ENCODE results near the gene ERC1.
"Not testable (repeated sequence)": the region's sequence is repeated elsewhere in the genome, so short reads cannot be mapped to it uniquely, and the experiment has no call there.

The ERC1 gene

DNA sequence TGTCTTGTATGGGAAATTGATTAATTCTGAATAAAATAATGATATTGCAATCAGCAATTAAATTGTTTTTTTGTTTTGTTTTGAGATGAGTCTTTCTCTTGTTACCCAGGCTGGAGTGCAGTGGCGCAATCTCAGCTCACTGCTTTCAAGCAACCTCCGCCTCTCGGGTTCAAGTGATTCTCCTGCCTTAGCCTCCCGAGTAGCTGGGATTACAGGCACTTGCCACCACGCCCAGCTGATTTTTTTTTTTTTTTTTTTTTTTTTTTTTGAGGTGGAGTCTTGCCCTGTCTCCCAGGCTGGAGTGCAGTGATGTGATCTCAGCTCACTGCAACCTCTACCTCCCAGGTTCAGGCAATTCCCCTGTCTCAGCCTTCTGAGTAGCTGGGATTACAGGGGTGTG lies 217.7 kb downstream of the ERC1 start:
- DNase-seq (ENCODE audit: low spot score in 2 of 2); H3K36me3 ChIP-seq (replicated peaks); H3K27me3 ChIP-seq (ENCODE audit: low read depth); H3K9me3 ChIP-seq; H3K4me3 ChIP-seq; in situ Hi-C loops (cut with MboI; ENCODE audit: low sequenced_read_pairs): not testable (repeated sequence)
- peaks cover 30% of the 10 kb centered on the region for H3K4me1 ChIP-seq

DNA sequence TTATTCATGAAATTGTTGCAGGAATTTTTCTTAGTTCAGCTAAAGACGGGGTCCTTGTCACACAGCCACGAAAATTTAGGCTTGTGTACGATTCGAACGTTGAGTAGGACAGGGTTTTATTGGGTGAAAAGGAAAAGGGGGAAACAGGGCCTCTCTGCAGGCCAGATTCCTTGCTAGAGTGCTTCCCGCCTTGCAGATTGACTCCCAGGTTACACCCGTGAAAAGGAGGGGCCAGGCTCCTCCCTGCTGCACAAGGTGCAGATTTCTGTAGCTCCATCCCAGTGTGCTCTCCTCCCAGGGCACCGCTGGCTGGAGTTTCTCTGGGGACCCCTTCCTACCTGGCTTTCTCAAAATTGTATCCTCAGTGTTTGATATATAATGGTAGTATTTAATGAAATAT lies 221.5 kb downstream of the ERC1 start:
- Histone ChIP-seq H3K9me3 (no peaks in the 10 kb centered on the region), H3K4me1 (peaks cover 8% of the 10 kb centered on the region), H3K36me3 (replicated peaks) (no peaks in the 10 kb centered on the region), H3K4me3 (no peak overlapping the region), H3K27me3 (ENCODE audit: low read depth) (no peaks in the 10 kb centered on the region)
- in situ Hi-C loops (cut with MboI; ENCODE audit: low sequenced_read_pairs) = no loop called here
- no peak for DNase-seq (ENCODE audit: low spot score in 2 of 2)

DNA sequence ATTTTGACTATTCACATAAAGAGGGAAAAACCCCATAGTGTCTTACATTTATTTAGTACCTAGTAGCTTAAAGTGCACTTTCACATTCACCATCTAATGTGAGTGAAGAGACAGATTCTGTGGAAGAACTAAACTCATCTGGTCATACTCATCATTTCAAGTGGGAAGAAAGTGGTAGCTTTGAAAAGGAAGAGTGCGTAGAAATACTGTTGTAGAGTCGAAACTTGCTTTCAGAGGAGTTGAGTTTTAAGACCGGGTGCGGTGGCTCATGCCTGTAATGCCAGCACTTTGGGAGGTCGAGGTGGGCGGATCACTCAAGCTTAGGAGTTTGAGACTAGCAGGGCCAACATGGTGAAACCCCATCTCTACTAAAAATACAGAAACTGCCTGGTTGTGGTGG lies 222.2 kb downstream of the ERC1 start:
- Histone ChIP-seq H3K9me3 (no peaks in the 10 kb centered on the region), H3K4me3 (no peak overlapping the region), H3K27me3 (ENCODE audit: low read depth) (no peaks in the 10 kb centered on the region), H3K4me1 (peaks cover 11% of the 10 kb centered on the region), H3K36me3 (replicated peaks) (no peaks in the 10 kb centered on the region)
- no peak for DNase-seq (ENCODE audit: low spot score in 2 of 2)
- in situ Hi-C loops (cut with MboI; ENCODE audit: low sequenced_read_pairs) = no loop called here

DNA sequence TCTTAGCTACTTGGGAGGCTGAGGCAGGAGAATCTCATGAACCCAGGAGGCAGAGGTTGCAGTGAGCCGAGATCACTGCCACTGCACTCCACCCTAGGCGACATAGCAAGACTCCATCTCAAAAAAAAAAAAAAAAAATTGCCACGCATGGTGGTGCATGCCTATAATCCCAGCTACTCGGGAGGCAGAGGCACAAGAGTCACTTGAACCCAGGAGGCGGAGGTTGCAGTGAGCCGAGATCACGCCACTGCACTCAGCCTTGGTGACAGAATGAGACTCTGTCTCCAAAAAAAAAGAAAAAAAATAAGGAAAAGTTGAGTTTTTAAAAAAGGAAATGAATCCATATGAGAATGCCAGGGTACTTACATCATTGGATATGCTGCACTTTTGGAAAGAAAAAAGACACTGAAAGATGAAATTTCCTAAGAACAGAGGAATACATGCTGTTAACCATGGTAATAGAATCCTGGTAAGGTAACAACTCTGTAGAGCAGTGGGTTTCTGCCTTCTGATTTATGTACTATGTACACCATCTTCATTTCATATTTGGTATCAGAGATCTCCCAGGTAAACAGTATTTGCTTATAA lies 222.7 kb downstream of the ERC1 start:
- no peaks in the 10 kb centered on the region for H3K9me3 ChIP-seq
- peaks cover 11% of the 10 kb centered on the region for H3K4me1 ChIP-seq
- no peak for DNase-seq (ENCODE audit: low spot score in 2 of 2)
- no peaks in the 10 kb centered on the region for H3K36me3 ChIP-seq (replicated peaks)
- no peak overlapping the region for H3K4me3 ChIP-seq
- in situ Hi-C loops (cut with MboI; ENCODE audit: low sequenced_read_pairs) = no loop called here
- no peaks in the 10 kb centered on the region for H3K27me3 ChIP-seq (ENCODE audit: low read depth)

DNA sequence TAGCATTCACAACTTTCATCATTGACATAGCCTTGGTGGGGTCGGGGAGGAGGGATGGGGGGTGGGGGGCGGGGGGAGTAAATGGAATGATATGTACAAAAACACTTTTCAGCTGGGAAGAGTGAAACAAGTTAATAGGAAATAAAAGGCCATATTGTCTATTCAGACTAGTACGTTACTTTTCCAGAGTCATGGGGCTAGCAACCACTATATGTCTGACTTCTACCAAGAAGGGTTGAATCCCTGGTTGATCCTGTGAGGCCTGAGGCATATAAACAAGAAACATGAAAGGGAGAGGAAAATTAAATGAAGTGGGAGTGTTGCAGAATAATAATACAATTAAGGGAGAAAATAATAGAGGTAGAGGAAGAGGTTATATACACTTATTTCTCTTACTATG lies 225.5 kb downstream of the ERC1 start:
- Histone ChIP-seq H3K36me3 (replicated peaks) (no peaks in the 10 kb centered on the region), H3K9me3 (no peaks in the 10 kb centered on the region), H3K4me3 (no peak overlapping the region), H3K27me3 (ENCODE audit: low read depth) (no peaks in the 10 kb centered on the region), H3K4me1 (peaks cover 11% of the 10 kb centered on the region)
- in situ Hi-C loops (cut with MboI; ENCODE audit: low sequenced_read_pairs) = no loop called here
- no peak for DNase-seq (ENCODE audit: low spot score in 2 of 2)

DNA sequence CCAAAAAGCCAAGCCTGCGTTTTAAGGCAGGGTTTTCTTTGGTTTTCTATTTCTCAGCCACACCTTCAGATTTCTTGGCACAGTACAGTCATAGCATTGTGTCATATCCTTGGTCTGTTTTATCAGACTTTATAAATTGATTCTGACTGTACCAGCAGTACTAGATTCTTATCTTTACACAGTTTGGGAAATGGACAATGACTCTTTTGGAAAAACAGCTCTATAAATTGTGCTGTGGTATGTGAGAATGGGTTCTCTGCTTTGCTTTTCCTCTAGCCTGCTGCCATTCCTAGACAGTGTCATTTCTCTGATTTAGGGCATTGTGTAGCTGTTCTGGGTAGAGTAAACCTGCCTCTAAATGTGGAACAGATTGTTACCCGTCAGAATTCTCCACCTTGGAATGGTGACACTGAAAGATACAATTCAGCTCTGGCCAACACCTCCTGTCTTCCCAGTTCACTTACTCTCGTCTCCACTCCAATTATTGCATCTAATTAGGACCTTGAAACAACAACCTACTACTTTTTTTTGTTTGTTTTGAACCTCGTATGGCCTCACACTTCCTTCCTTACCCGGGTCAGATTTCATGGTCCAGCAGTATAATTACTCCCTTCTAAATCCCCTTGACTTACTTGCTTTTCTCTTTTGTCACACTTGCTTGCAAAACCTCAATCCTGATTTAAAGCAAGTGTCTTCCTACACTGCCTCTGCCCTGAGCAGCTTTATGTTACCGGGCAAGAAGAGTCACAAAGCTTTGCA lies 226.3 kb downstream of the ERC1 start:
- H3K27me3 ChIP-seq (ENCODE audit: low read depth) = no peaks in the 10 kb centered on the region
- in situ Hi-C loops (cut with MboI; ENCODE audit: low sequenced_read_pairs) = no loop called here
- H3K36me3 ChIP-seq (replicated peaks) = no peaks in the 10 kb centered on the region
- H3K9me3 ChIP-seq = no peaks in the 10 kb centered on the region
- DNase-seq (ENCODE audit: low spot score in 2 of 2) = peak in 1 of 2 experiments; percentile 68
- peaks cover 11% of the 10 kb centered on the region for H3K4me1 ChIP-seq
- no peak overlapping the region for H3K4me3 ChIP-seq

DNA sequence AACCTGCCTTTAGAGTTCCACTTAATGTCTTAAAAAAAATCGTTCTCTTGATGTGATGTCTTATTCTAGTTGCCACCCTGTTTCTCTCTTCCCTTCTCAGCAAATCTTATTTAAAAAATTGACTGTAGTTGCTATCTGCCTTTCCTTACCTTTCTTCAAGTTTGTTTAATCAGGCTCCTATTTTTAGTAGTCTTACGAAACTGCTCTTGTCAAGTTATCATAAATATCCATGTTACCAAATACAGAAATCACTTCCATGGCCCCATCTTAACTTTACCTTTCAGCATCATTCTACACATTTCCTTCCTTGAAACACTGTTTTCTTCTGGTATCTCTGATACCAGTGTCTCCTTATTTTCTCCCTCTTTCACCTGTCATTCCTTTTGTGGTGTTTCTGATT lies 227.3 kb downstream of the ERC1 start:
- Histone ChIP-seq H3K9me3 (no peaks in the 10 kb centered on the region), H3K4me3 (no peak overlapping the region), H3K27me3 (ENCODE audit: low read depth) (no peaks in the 10 kb centered on the region), H3K4me1 (peaks cover 11% of the 10 kb centered on the region), H3K36me3 (replicated peaks) (no peaks in the 10 kb centered on the region)
- in situ Hi-C loops (cut with MboI; ENCODE audit: low sequenced_read_pairs) = no loop called here
- DNase-seq (ENCODE audit: low spot score in 2 of 2) = no peak

DNA sequence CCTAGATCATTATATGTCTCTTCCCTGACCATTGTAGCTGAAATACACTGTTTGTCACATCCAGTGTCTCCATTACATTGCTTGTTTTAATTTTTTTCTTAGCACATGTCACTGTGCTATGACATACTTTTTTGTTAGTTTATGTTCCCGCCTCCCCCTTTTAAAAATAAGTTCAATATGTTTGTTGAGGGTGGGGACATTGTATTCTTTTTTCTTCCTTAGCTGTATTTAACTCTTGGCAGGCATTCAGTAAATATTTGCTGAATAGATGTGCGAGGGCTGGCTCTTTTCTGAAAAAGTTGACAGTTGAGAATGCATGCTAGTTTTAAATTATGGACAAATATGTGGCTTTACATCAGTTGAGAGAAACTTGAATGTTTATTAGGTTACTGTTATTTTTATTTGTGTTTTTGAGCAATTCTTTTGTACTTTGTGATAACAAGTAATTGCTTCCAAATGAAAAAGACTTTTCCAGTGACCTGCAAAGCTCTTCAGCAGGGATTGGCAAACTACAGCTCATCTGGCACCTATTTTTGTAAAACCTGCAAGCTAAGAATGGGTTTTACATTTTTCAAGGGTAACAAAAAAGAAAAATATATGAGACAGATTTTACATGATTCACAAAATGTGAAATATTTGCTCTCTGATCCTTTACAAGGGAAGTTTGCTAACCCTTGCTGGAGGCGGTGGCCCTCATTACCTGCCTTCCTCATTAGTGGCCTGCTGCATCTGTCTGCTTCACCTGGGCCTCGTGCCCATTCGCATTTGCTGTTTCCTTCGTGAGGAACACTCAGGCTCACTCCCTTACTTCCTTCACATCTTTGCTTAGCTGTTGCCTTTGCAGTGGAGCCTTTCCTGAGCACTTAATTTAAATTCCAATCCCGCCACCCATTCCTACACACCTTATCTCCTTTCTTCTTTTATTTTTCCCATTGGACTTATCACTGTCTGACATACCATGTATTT lies 229.4 kb downstream of the ERC1 start:
- DNase-seq (ENCODE audit: low spot score in 2 of 2) = no peak
- peaks cover 11% of the 10 kb centered on the region for H3K4me1 ChIP-seq
- in situ Hi-C loops (cut with MboI; ENCODE audit: low sequenced_read_pairs) = no loop called here
- no peaks in the 10 kb centered on the region for H3K27me3 ChIP-seq (ENCODE audit: low read depth)
- H3K4me3 ChIP-seq = no peak overlapping the region
- no peaks in the 10 kb centered on the region for H3K36me3 ChIP-seq (replicated peaks)
- no peaks in the 10 kb centered on the region for H3K9me3 ChIP-seq

DNA sequence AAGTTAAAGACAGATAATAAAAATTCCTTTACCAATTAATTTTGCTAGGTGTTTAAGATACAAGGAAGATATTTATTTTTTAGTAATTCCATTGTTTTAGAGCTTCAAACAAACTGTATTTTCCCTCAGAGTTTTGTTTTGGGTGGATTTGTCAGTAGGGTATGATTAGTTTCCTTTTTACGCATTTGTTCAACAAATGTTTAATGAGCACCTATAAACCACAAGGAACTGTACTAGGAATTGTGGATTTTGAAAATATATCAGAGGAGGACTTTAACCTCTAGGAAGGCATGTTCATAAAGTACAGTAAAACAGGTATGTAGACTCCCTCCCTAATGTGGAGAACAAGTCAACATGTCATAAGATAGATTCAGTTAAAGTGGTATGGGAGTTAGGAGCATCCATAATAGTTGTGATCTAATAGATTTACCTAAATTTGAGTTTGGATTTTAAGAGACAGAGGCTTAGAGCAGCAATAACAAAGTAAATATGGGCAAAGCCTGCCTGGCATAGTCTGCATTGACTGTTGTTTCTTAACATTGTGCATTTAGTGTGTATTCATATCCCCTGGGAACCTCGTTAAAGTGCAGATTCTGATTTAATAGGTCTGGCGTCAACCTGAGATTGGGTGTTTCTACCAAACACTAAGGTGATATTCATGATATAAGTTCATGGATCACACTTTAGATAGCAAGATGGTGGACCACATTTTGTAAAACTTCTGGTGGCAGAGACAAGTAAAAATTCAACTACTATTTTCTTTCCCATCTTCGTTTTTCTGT lies 232.0 kb downstream of the ERC1 start:
- no peaks in the 10 kb centered on the region for H3K9me3 ChIP-seq
- H3K4me1 ChIP-seq = peaks cover 8% of the 10 kb centered on the region
- no peaks in the 10 kb centered on the region for H3K36me3 ChIP-seq (replicated peaks)
- no peak for DNase-seq (ENCODE audit: low spot score in 2 of 2)
- in situ Hi-C loops (cut with MboI; ENCODE audit: low sequenced_read_pairs) = no loop called here
- no peak overlapping the region for H3K4me3 ChIP-seq
- no peaks in the 10 kb centered on the region for H3K27me3 ChIP-seq (ENCODE audit: low read depth)

DNA sequence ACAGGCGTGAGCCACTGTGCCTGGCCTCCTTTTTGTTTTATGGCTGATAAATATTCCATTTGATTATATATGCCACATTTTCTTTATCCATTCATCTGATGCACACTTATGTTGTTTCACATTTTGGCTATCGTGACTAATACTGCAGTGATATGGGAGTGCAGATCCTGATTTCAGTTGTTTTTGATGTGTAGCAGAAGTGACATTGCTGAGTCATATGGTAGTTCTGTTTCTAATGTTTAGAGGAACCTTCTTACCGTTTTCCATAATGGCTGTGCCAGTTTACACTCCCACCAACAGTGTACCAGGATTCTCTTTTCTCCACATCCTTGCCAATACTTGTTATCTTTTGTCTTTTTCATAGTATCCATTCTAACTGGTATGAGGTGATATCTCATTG lies 235.9 kb downstream of the ERC1 start:
- in situ Hi-C loops (cut with MboI; ENCODE audit: low sequenced_read_pairs) = no loop called here

DNA sequence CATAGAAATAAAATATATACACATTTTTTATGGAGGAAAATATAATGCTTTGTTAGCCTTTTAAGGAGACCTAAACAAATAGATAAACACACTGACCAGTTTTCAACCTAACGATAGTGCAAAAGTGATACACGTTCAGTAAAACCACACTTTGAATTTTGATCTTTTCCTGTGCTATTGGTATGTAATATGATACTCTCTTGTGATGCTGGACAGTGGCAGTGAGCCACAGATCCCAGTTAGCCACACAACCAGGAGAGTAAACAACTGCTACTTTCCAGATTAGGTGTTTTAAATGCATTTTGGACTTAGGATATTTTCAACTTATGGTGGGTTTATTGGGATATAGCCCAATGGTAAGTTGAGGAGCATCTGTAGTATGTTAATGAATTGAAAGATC lies 243.1 kb downstream of the ERC1 start:
- Histone ChIP-seq H3K9me3 (no peaks in the 10 kb centered on the region), H3K4me1 (no peaks in the 10 kb centered on the region; the same call in 1 of the 2 replicates), H3K4me3 (no peak overlapping the region), H3K36me3 (replicated peaks) (peaks cover 5% of the 10 kb centered on the region), H3K27me3 (ENCODE audit: low read depth) (no peaks in the 10 kb centered on the region)
- in situ Hi-C loops (cut with MboI; ENCODE audit: low sequenced_read_pairs) = no loop called here
- DNase-seq (ENCODE audit: low spot score in 2 of 2) = no peak

More for the DNA sequence above, 235.9 kb downstream of the ERC1 start:
- H3K4me1 ChIP-seq = peaks cover 16% of the 10 kb centered on the region
- no peaks in the 10 kb centered on the region for H3K36me3 ChIP-seq (replicated peaks)
- no peak for DNase-seq (ENCODE audit: low spot score in 2 of 2)
- no peaks in the 10 kb centered on the region for H3K27me3 ChIP-seq (ENCODE audit: low read depth)
- no peak overlapping the region for H3K4me3 ChIP-seq
- no peaks in the 10 kb centered on the region for H3K9me3 ChIP-seq

DNA sequence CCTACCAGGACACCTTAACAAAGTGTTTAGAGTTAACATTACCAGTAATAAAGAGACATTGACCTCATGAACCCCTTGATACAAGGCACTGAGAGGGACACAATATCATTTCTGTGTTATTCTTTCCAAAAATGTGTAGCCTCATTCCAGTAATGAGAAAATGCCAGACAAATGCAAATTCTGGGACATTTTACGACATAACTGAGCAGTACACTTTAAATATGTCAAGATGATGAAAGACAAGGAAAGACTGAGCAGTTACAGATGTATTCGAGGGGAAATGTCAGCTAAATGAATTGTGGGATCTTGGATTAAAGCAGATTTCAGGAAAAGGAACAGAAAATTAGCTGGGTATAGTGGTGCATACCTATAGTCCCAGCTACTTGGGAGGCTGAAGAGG lies 255.6 kb downstream of the ERC1 start:
- no peaks in the 10 kb centered on the region for H3K27me3 ChIP-seq (ENCODE audit: low read depth)
- in situ Hi-C loops (cut with MboI; ENCODE audit: low sequenced_read_pairs) = no loop called here
- H3K9me3 ChIP-seq = no peaks in the 10 kb centered on the region
- no peak for DNase-seq (ENCODE audit: low spot score in 2 of 2)
- H3K36me3 ChIP-seq (replicated peaks) = no peaks in the 10 kb centered on the region
- peaks cover 26% of the 10 kb centered on the region for H3K4me1 ChIP-seq
- H3K4me3 ChIP-seq = no peak overlapping the region

DNA sequence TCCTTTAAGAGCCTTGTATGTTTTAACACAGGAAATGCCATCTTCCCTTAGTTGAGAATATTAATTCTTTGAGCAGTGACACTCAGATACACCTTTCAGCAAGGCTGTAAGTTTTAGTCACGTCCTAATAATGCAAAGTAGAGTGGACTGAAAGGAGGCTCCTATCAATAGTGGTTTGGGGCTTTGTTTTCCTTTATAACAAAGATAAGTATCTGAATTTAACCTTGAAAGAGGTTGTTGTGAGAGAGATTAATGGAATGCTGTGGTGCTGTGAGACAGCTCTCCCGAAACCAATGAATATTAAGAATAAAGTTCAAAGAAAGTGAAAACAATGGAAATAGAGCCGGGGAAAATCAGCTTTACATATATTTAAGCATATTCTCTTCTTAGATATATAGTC lies 259.6 kb downstream of the ERC1 start:
- peak in 1 of 2 experiments; percentile 84 for DNase-seq (ENCODE audit: low spot score in 2 of 2)
- Histone ChIP-seq H3K4me3 (no peak overlapping the region), H3K36me3 (replicated peaks) (no peaks in the 10 kb centered on the region), H3K27me3 (ENCODE audit: low read depth) (no peaks in the 10 kb centered on the region), H3K9me3 (no peaks in the 10 kb centered on the region), H3K4me1 (peaks cover 32% of the 10 kb centered on the region)
- in situ Hi-C loops (cut with MboI; ENCODE audit: low sequenced_read_pairs) = no loop called here

Data from HAP-1 (cell line).